ENCODE results near the gene MAPK8. TPM values are rescaled to one million over a fixed set of nuclear protein-coding genes. Genes with fewer than 3 reads are reported as not detected.

The MAPK8 gene
- total RNA-seq, 4 donors from 2014 or later = 36.1 to 51.5 (median 46.9) TPM

GRCh38 chr10:48468130-48468790 is 161.8 kb downstream of the MAPK8 start:
- TF ChIP-seq CTCF (IDR thresholded peaks at IDR 0.05) = no peak
- no peak for DNase-seq (ENCODE audit: low spot score)
- no peak for ATAC-seq (ENCODE audit: low FRiP score)

DNA sequence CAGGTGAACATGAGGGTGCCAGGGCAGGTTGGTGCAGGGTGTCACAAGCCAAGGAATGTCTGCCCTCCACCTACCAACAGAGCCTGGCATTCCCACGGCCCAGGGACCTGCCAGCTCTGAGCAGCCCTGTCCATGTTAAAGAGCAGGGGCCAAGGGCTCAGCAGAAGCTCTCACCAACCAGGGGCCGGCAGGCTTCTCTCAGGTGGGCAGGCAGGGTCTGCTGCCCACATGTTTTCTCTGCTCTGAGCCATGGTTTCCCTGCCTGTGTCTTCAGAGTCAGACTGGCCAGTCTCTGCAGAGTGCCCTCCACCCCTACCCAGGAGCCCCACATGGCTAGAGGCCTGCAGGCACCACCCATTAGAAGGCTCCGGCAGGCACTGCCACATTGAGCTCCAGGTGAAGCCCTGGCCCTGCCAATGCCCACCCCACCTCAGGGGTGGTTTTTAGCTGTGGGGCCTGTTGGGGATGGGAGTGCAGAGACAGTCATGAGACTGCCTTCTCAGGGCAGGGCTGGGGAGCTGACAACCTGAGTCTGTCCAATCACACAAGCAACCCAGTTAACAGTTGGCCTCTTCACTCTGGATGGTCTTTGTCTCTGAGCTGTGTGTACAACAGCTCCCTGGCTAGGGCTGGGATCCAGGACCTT is 162.5 kb downstream of the MAPK8 start:
- ATAC-seq (ENCODE audit: low FRiP score) (no peak), DNase-seq (ENCODE audit: low spot score) (no peak)
- TF ChIP-seq CTCF (IDR thresholded peaks at IDR 0.05) = no peak

GRCh38 chr10:48469516-48470020 is 163.1 kb downstream of the MAPK8 start:
- no peak for TF ChIP-seq CTCF (IDR thresholded peaks at IDR 0.05)
- ATAC-seq (ENCODE audit: low FRiP score) (no peak), DNase-seq (ENCODE audit: low spot score) (no peak)

DNA sequence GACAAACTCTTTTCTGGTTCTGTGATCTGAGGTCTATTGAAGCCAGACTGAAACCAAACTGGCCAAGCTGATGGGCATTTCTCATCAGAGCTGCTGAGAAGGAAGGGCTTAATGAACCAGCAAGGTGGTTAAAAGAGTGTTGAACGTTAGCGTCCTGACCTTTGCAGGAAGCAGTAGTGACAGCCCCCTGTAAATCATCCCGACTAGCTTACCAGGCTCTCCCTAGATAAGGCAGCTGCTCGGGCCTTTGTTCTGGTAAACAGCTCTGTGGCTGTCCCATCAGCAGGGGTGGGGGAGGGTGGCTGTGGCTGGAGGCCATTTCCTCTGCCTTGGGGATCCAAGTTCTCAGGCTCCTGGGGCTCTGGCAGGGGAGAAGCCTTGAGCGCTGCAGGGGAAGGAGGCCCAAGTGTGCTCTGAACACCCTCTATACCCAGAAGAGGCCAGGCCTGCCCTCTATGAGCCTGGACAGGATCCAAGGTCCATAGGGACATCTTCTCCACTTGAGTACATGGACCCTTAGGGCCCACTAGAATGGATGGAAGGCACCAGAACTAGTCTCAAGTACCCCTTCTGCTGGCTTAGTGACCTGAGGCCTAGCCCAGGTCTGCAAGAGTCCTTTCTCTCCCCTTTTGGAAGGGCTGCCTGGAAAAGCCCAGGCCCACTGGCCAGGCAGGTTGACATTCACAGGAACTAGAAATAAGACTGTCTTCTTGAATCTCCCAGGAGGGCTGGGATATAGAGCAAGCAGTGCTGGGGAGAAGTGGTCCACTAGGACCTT is 163.8 kb downstream of the MAPK8 start:
- no peak for TF ChIP-seq CTCF (IDR thresholded peaks at IDR 0.05)
- no peak for DNase-seq (ENCODE audit: low spot score)
- ATAC-seq (ENCODE audit: low FRiP score) = no peak

GRCh38 chr10:48470893-48471805 is 164.7 kb downstream of the MAPK8 start:
- TF ChIP-seq CTCF (IDR thresholded peaks at IDR 0.05) = no peak
- no peak for ATAC-seq (ENCODE audit: low FRiP score)
- DNase-seq (ENCODE audit: low spot score) = no peak

- no peak for DNase-seq (ENCODE audit: low spot score)
- no peak for ATAC-seq (ENCODE audit: low FRiP score)
- TF ChIP-seq CTCF (IDR thresholded peaks at IDR 0.05) = no peak
Measured at GRCh38 chr10:48472501-48473069, 166.1 kb downstream of the MAPK8 start.
